Endothelial cell of umbilical vein (primary cell): ENCODE results near the gene RYR1. TPM values are rescaled to one million over a fixed set of nuclear protein-coding genes. Genes with fewer than 3 reads are reported as not detected.
A peak's percentile ranks its signal among the peaks of the same experiment; 100 is the strongest.

Source experiments
- BruUV-seq: library from RNA; stranded (reverse); fragments of 400-500 nt; replicated peaks from 2 replicates; lab custom pipeline; 2021; lab: Mats Ljungman, UMichigan
- CTCF ChIA-PET: fragments of 300-600, 350-600 bp; sonication (Branson Sonifier 250); formaldehyde crosslinking; loops from one replicate; lab custom pipeline; 2021; ENCODE audit warnings: antibody characterized with exemption, inconsistent platforms; lab: Charles Lee
- POLR2A ChIA-PET: fragments of 300-600, 350-600 bp; sonication (Branson Sonifier 250); formaldehyde crosslinking; loops from one replicate; lab custom pipeline; 2021; ENCODE audit warnings: antibody characterized with exemption, inconsistent platforms; lab: Charles Lee
- DNase-seq: peaks from one replicate; pipeline ENCODE4 v3.0.0-alpha.2; 2011; ENCODE audit warnings: low read depth, low spot score
- FAIRE-seq: peaks from 2 replicates; lab custom pipeline; 2011; peaks lifted over from hg19 to GRCh38; lab: Jason Lieb, UNC
- H2AFZ ChIP-seq: 2 replicates; pipeline ENCODE4 v1.6.0; 2012; ENCODE audit warnings: low read depth, low read length, control low read depth, inconsistent platforms
- H3K27ac ChIP-seq: 2 replicates; pipeline ENCODE4 v1.5.1; 2011; ENCODE audit warnings: low read depth, mild to moderate bottlenecking, control low read depth, low read length, moderate library complexity; ENCODE audit not compliant: insufficient read depth
- H3K27me3 ChIP-seq, 2 experiments: 2 replicates each; pipeline versions ENCODE4 v1.6.0 to v1.6.1; 2011; ENCODE audit warnings: low read length in 2 of 2, mixed read lengths in 1 of 2; ENCODE audit not compliant: control insufficient read depth in 2 of 2, insufficient read depth in 2 of 2
- H3K36me3 ChIP-seq, 2 experiments: 2 replicates in 1 of 2; 3 replicates in 1 of 2; pipeline ENCODE4 v1.5.1; 2011; ENCODE audit warnings: low read length in 2 of 2, mild to moderate bottlenecking in 1 of 2, moderate library complexity in 1 of 2; ENCODE audit not compliant: control insufficient read depth in 2 of 2, insufficient read depth in 2 of 2; ENCODE audit errors: extremely low read depth in 1 of 2
- H3K4me1 ChIP-seq: 3 replicates; pipeline ENCODE4 v1.5.1; 2011; ENCODE audit warnings: mild to moderate bottlenecking, low read length; ENCODE audit not compliant: control insufficient read depth, insufficient read depth; ENCODE audit errors: extremely low read depth
- H3K4me2 ChIP-seq: 2 replicates; pipeline ENCODE4 v1.6.1; 2011; ENCODE audit warnings: low read length, control low read depth, mixed read lengths; ENCODE audit not compliant: insufficient read depth
- H3K4me3 ChIP-seq, 3 experiments: fragments of 200-600 bp in 1 of 3; sonication (generic), shearing (Covaris generic) in 1 of 3; replicated peaks in 1 of 3; 2 replicates each; pipeline ENCODE4 v1.5.1; 2011 to 2016; ENCODE audit warnings: control low read depth in 3 of 3, low read length in 3 of 3, mild to moderate bottlenecking in 2 of 3, inconsistent platforms in 1 of 3, low read depth in 1 of 3, moderate library complexity in 1 of 3; ENCODE audit not compliant: insufficient read depth in 1 of 3
- H3K79me2 ChIP-seq: 2 replicates; pipeline ENCODE4 v1.6.0; 2012; ENCODE audit warnings: low read length, inconsistent platforms; ENCODE audit not compliant: control insufficient read depth, insufficient read depth
- H3K9ac ChIP-seq: replicated peaks from 2 replicates; pipeline ENCODE3; 2011; ENCODE audit warnings: low read length, control low read depth; ENCODE audit not compliant: insufficient read depth; ENCODE audit errors: extremely low read depth
- H3K9me1 ChIP-seq: replicated peaks from 3 replicates; pipeline ENCODE4 v1.6.0; 2011; ENCODE audit warnings: mild to moderate bottlenecking, low read length; ENCODE audit not compliant: control insufficient read depth, insufficient read depth; ENCODE audit errors: extremely low read depth
- H3K9me3 ChIP-seq: replicated peaks from 2 replicates; pipeline ENCODE4 v1.5.1; 2012; ENCODE audit warnings: low read length, inconsistent platforms; ENCODE audit not compliant: control insufficient read depth, insufficient read depth
- H4K20me1 ChIP-seq: replicated peaks from 2 replicates; pipeline ENCODE3; 2011; ENCODE audit warnings: mild to moderate bottlenecking, low read length; ENCODE audit not compliant: control insufficient read depth, insufficient read depth; ENCODE audit errors: extremely low read depth
- CTCF ChIP-seq, 2 donors: IDR thresholded peaks; 1 replicate in 1 of 2; 2 replicates in 1 of 2; pipeline ENCODE4 v1.5.1; 2011; ENCODE audit warnings: low read length in 2 of 2, mild to moderate bottlenecking in 2 of 2, moderate library complexity in 2 of 2, control low read depth in 1 of 2, inconsistent platforms in 1 of 2, low read depth in 1 of 2; ENCODE audit not compliant: insufficient read depth in 1 of 2; ENCODE audit errors: extremely low read depth in 1 of 2
- EZH2 ChIP-seq: IDR thresholded peaks from 2 replicates; pipeline ENCODE4 v1.6.1; 2012; ENCODE audit warnings: borderline replicate concordance, low read depth, mild to moderate bottlenecking, moderate library complexity, low read length, inconsistent platforms; ENCODE audit not compliant: severe bottlenecking
- FOS ChIP-seq: IDR thresholded peaks from 2 replicates; pipeline ENCODE4 v1.6.1; 2011; ENCODE audit warnings: mild to moderate bottlenecking, low read length, moderate library complexity, borderline replicate concordance; ENCODE audit not compliant: insufficient read depth
- GATA2 ChIP-seq: IDR thresholded peaks from 2 replicates; pipeline ENCODE4 v1.7.0; 2011; ENCODE audit warnings: low read depth, mild to moderate bottlenecking, moderate library complexity, mixed read lengths, low read length; ENCODE audit not compliant: insufficient read length, insufficient read depth
- JUN ChIP-seq: IDR thresholded peaks from 2 replicates; pipeline ENCODE4 v1.6.1; 2011; ENCODE audit warnings: borderline replicate concordance, low read depth; ENCODE audit not compliant: insufficient read length, insufficient read depth
- MYC ChIP-seq: IDR thresholded peaks from one replicate; pipeline ENCODE4 v1.6.1; 2011; ENCODE audit warnings: mild to moderate bottlenecking, low read depth, low read length
- POLR2A ChIP-seq: IDR thresholded peaks from 2 replicates; pipeline ENCODE4 v1.6.1; 2012; ENCODE audit warnings: low read depth, mild to moderate bottlenecking, control low read depth, low read length
- POLR2AphosphoS5 ChIP-seq: IDR thresholded peaks from 2 replicates; pipeline ENCODE4 v1.6.1; 2012; ENCODE audit warnings: low read depth, mild to moderate bottlenecking, control low read depth, low read length, moderate library complexity; ENCODE audit not compliant: insufficient read depth
- dilution Hi-C: fragments of 300-500 bp; cut with MboI; formaldehyde crosslinking; loops from one replicate; pipeline ENCODE4 v1.15.0; 2019; ENCODE audit warnings: low sequenced_read_pairs; ENCODE audit not compliant: extremely low pct_ligation_motif_present
- intact Hi-C: fragments of 100-400 bp; cut with micrococcal nuclease; formaldehyde crosslinking; loops from one replicate; pipeline ENCODE4 v1.10.0; 2022
- polyA plus RNA-seq, 4 experiments: library from polyadenylated mRNA; depleted of rRNA in 3 of 4; stranded (reverse) in 3 of 4; unstranded in 1 of 4; fragments of >200 nt; gene quantifications; 2 replicates each; pipeline versions ENCODE4 v1.2.1 to v1.2.3, GENCODE V29; 2011 to 2012; ENCODE audit warnings: missing spikeins in 1 of 4
- total RNA-seq: library from RNA; stranded (reverse); gene quantifications from 2 replicates; pipeline ENCODE4 v1.2.3, GENCODE V29; 2021
- TF ChIP-seq, protein P1 (sequence below): IDR thresholded peaks from 2 replicates; pipeline ENCODE4 v1.6.1; 2011; ENCODE audit not compliant: insufficient read depth, insufficient read length

RYR1 gene
- total and polyA plus RNA-seq, 2 donors (not counting 3 experiments of a cell fraction or from before 2014, with no cell fraction given), result under 0.01 to 0.02 TPM

DNA sequence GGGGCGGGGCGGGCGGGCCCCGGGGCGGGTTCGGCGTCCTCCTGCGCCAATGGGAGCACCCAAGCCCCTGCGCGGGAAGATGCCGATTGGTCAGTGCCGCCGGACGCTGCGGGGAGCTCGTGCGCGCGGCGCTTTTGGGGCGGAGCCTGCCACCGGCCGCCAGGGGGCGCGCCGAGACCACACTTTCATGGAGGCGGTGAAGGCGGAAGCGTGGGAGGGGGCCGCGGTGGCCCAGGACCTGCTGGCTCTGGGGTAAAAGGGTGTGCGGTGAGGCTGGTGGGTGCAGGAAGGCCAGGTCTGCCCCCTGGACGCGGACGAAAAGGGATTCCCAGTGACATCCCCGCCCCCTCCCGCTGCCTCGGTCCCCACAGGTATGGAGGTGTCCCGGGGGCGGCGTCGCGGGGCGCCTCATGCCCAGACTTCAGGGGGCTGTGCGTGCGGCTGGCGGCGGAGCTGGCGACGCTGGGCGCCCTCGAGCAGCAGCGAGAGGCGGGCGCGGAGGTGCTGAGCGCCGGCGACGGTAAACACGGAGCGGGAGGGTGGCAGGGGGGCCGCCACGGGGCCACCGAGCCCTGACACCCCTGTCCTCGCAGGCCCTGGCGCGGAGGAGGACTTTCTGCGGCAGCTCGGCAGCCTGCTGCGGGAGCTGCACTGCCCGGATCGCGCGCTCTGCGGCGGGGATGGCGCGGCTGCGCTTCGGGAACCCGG, 30.4 kb upstream of the RYR1 start, which contains the start of gene FAM98C:
Gene FAM98C (plus strand): TSS at position 127 of the 708 bp plus-strand sequence. CDS start 61 bp downstream, at position 188.
- Histone ChIP-seq H3K27me3 (no peaks in the 10 kb centered on the region), H3K4me1 (peaks cover 2% of the 10 kb centered on the region), H3K27ac (peak within 1 kb of the TSS; percentile 28), H3K9ac (peak within 1 kb of the TSS; percentile 69), H3K4me3 (peak within 1 kb of the TSS; percentile 65 to 79 (median 73)), H4K20me1 (no peaks in the 10 kb centered on the region), H3K79me2 (no peaks in the 10 kb centered on the region), H3K36me3 (no peaks in the 10 kb centered on the region), H2AFZ (peak within 1 kb of the TSS; percentile 99), H3K9me3 (no peaks in the 10 kb centered on the region), H3K4me2 (peak within 1 kb of the TSS; percentile 82), H3K9me1 (no peaks in the 10 kb centered on the region)
- BruUV-seq, result no TSS peak
- dilution Hi-C loops (no loop called here), intact Hi-C loops (loop anchor here (1.0 to 10.0 kb wide), 7 partner anchors 14 to 527 kb away; partner anchors contain the start of genes MRPS12, PSMD8 and SARS2)
- CTCF ChIA-PET, result interaction anchor here (0.6 to 3.4 kb wide), 51 partner anchors 9 to 924 kb away, joined by 3 to 66 read pairs (median 4); partner anchors contain the start of genes C19orf33, CATSPERG, EIF3K and GGN
- POLR2A ChIA-PET, result interaction anchor here (1.2 to 2.4 kb wide), 3 partner anchors 15 to 527 kb away, joined by 4 to 11 read pairs (median 9); partner anchors contain the start of genes GGN, MRPS12, PSMD8 and SARS2
- TF ChIP-seq, protein P1, sequence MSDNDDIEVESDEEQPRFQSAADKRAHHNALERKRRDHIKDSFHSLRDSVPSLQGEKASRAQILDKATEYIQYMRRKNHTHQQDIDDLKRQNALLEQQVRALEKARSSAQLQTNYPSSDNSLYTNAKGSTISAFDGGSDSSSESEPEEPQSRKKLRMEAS, result peak; percentile 27
- TF ChIP-seq FOS, result no peak
- peak; percentile 89 to 95 for TF ChIP-seq CTCF (IDR thresholded peaks at IDR 0.05; ENCODE audit: extremely low read depth in 1 of 2, insufficient read depth in 1 of 2, low read depth in 1 of 2, low read length in 2 of 2)
- TF ChIP-seq EZH2, result no peak
- peak; percentile 51 for TF ChIP-seq POLR2AphosphoS5
- no peak for TF ChIP-seq MYC
- TF ChIP-seq GATA2, result no peak
- peak; percentile 36 for TF ChIP-seq POLR2A
- TF ChIP-seq JUN, result no peak
- peak; percentile 82 for FAIRE-seq
- DNase-seq, result peak; percentile 97
